Muscle layer of duodenum (tissue), 2 donors: ENCODE results near the gene RREB1.

Source experiments
- H3K27ac ChIP-seq: one replicate; pipeline ENCODE4 v1.7.0; 2013; ENCODE audit warnings: mild to moderate bottlenecking, low read length
- H3K27me3 ChIP-seq: one replicate; pipeline ENCODE4 v1.7.0; 2013; ENCODE audit warnings: low read depth, mild to moderate bottlenecking, control low read depth, low read length
- H3K36me3 ChIP-seq, 2 donors: one replicate each; pipeline ENCODE4 v1.7.0; 2013; ENCODE audit warnings: low read length in 2 of 2, control low read depth in 1 of 2, mild to moderate bottlenecking in 1 of 2; ENCODE audit not compliant: insufficient read depth in 2 of 2, control insufficient read depth in 1 of 2
- H3K4me1 ChIP-seq, 2 donors: one replicate each; pipeline ENCODE4 v1.7.0; 2013; ENCODE audit warnings: low read length in 2 of 2, mild to moderate bottlenecking in 2 of 2, control low read depth in 1 of 2, moderate library complexity in 1 of 2; ENCODE audit not compliant: insufficient read depth in 2 of 2, control insufficient read depth in 1 of 2
- H3K4me3 ChIP-seq, 2 donors: one replicate each; pipeline ENCODE4 v1.7.0; 2013; ENCODE audit warnings: low read length in 2 of 2, low read depth in 1 of 2, mild to moderate bottlenecking in 1 of 2
- H3K9me3 ChIP-seq, 2 donors: one replicate each; pipeline ENCODE4 v1.7.0; 2013; ENCODE audit warnings: low read length in 2 of 2, control low read depth in 1 of 2, mild to moderate bottlenecking in 1 of 2; ENCODE audit not compliant: control insufficient read depth in 1 of 2
- donor health status: healthy.

RREB1 gene

DNA sequence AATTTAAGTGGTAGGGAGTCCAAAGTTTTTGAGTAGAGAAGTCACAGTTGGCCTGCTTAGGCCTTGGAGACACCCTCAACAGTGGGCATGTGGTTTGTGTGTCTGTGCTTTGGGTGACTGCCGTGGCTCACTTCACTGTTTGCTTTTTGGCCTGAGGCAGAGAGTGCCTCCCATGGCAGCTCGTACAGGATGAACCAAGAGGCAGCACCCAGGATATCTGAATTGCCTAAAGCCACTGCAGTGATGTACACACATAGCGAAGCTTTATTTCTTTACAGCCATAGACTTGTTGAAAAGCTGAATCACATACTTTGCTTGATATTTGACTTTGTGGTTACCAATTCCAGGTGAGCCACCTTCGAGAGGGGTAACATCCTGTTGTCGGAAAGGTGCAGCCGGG is 21.6 kb downstream of the RREB1 start:
- H3K36me3 ChIP-seq = no peaks in the 10 kb centered on the region
- H3K27me3 ChIP-seq = no peaks in the 10 kb centered on the region
- no peak overlapping the region for H3K27ac ChIP-seq
- H3K4me3 ChIP-seq = no peak overlapping the region
- no peaks in the 10 kb centered on the region for H3K9me3 ChIP-seq
- peaks cover 5 to 21% of the 10 kb centered on the region in 2 donors for H3K4me1 ChIP-seq

DNA sequence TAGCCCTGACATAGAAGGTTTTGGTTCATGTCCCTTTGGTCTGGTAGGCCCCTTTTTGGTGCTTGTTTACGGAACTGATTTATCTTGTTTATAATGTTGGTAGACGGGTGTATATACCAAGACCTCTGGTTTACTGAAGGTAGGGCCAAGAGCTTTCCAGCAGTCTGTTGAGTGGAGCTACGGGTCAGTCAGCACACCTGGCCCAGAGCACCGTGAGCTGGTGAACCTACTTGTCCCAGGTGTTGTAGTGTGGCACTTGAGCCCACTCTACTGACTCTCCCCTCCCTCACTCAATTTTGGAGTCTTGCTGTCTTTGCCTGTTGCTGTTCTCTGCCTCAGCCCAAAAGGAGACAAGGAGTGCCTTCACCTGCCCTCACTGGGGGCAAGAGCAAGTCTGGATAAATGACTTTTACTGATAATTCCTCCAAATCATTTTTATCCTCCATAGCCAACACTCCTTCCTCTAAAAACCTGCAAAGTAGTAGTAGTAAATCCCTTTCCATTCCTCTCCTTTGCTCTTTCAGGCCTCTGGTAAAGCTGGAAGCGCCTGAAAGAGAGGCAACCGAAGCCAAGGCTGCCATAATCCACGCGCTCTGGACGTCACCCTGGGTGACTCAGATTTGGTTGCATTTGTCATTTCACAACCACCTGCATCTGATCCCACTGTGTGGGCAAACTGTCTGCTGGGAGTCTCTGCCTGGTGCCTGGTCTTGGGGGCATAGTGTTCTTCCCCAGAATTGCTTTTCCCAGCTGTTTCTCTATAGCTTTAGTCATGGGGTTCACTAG is 22.2 kb downstream of the RREB1 start:
- no peak overlapping the region for H3K27ac ChIP-seq
- no peaks in the 10 kb centered on the region for H3K9me3 ChIP-seq
- H3K27me3 ChIP-seq = no peaks in the 10 kb centered on the region
- H3K4me1 ChIP-seq = peaks cover 5 to 15% of the 10 kb centered on the region in 2 donors
- H3K36me3 ChIP-seq = no peaks in the 10 kb centered on the region
- H3K4me3 ChIP-seq = no peak overlapping the region

DNA sequence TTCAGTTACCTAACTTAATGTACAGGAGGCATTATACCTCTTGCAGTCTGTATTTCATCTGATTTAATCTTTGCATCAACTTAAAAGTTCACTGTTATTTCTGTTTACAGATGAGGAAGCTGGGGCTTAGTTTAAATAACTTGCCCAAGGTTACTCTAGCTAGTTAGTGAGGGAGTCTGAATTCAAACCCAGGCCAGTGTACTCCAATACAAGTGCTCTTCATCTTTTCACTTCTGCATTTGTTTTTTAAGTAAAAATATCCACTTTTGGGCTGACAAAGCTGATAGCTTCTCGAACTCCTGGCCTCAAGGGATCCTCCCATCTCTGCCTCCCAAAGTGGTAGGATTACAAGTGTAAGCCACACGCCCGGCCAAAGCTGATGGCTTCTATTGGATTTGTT is 23.6 kb downstream of the RREB1 start:
- Histone ChIP-seq H3K9me3 (no peaks in the 10 kb centered on the region), H3K27ac (no peak overlapping the region), H3K4me3 (no peak overlapping the region), H3K27me3 (no peaks in the 10 kb centered on the region), H3K36me3 (no peaks in the 10 kb centered on the region), H3K4me1 (peaks cover 5 to 11% of the 10 kb centered on the region in 2 donors)

DNA sequence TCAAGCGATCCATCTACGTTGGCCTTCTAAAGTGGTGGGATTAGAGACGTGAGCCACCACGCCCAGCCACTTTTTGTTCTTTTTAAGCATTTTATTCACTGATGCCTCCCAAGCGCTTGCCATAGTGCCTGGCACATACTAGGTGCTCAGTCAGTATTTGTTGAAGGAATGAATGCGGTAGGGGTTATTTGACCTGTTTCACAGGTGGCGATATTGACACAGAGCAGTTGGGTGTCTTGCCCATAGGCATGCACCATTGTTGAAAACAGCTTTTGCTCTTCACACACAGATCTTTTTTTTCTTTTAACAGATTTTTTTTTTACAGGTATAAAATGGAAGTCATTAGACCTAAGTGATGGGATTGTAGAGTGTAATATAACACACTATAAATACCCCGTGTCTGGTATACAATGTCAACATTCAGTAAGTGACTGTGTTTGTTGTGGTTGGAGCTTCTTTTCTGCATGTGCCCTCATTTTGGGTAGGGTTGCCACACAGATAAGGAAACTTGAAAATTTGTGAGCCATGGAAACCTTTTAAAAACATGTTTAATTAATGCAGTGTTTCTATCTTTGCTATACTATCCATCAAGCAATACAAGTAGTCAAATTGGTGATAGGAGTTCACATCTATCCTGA is 24.8 kb downstream of the RREB1 start:
- Histone ChIP-seq H3K4me3 (no peak overlapping the region), H3K27me3 (no peaks in the 10 kb centered on the region), H3K36me3 (no peaks in the 10 kb centered on the region), H3K4me1 (peaks cover 6 to 13% of the 10 kb centered on the region in 2 donors), H3K27ac (no peak overlapping the region), H3K9me3 (no peaks in the 10 kb centered on the region)

DNA sequence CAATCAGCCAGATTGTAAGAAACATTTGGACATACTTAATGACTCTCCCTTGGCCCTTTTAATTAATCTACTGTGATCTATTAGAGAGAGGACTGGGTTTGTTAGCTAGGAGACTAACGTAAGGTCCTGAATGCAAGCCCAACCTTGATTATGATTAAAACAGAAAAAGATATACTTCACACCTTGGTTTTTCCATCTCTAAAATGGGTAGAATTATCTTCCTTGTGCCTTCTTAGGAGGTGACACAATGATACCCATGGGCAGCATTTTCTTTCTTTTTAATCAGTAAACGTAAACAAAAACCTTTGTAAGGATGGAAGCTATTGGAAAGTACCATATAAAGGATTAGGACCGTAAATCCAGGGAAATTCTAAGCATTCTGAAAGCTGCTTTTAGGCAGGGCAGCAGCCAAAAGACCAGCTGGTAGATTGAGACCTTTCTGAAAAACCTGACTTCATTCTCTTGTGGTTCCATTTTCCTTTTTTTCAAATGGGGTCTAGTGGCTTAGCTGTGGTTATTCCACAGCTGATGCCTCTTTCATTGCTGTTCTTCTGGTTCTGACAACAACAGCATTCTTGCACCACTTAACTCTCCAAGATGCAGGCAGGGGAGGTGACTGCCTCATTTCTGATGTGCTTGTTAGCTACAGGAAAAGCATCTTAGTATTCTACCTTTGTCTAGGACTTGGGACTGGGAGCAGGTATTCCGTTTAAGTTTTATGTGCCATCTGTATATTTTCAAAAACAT is 27.4 kb downstream of the RREB1 start:
- Histone ChIP-seq H3K27ac (no peak overlapping the region), H3K9me3 (no peaks in the 10 kb centered on the region), H3K4me3 (no peak overlapping the region), H3K4me1 (peaks cover 13 to 16% of the 10 kb centered on the region in 2 donors), H3K36me3 (no peaks in the 10 kb centered on the region), H3K27me3 (no peaks in the 10 kb centered on the region)

DNA sequence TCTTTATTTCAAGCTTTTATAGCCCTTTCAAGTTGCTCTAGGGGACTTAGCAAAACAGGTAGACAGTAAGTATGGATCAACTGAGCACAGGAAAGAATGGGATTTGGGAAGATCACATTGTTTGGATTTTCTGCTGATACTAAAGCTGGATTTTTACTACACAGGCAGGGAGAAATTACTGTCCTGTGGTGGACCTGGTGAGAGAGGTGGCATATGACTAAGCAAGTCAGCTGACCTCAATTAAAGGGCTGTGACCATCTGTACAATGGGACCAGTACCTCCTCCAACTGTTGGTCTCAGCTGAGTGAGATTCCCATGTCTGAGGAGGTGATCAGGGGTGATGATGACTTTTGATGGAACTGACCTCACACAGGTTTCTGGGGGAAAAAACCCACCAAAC is 28.0 kb downstream of the RREB1 start:
- Histone ChIP-seq H3K4me3 (no peak overlapping the region), H3K27me3 (no peaks in the 10 kb centered on the region), H3K4me1 (peaks cover 13 to 16% of the 10 kb centered on the region in 2 donors), H3K36me3 (no peaks in the 10 kb centered on the region), H3K27ac (no peak overlapping the region), H3K9me3 (no peaks in the 10 kb centered on the region)

DNA sequence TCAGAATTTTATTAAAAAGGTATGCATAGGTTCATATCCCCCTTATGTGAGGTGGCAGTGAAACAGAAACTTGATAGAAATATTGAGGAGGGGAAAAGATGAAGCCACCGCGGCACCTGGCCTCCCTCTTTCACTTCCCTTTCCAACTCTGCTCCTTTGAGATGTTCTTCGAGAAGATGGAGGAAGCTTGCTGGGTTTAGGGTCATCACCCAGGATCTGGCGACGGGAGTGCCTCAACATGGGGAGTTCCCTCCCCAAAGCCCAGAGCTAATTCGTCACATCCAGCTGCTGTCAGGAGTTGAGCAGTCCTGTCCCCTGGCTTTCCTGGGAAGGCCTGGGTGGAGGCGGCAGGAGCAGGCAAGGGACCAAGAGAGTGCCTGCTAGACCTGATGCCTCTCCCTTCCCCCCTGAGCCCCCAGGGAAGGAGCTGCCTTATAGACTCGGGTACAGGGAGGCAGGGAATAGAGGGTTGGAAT is 29.1 kb downstream of the RREB1 start:
- peaks cover 13 to 17% of the 10 kb centered on the region in 2 donors for H3K4me1 ChIP-seq
- no peaks in the 10 kb centered on the region for H3K9me3 ChIP-seq
- no peaks in the 10 kb centered on the region for H3K36me3 ChIP-seq
- no peaks in the 10 kb centered on the region for H3K27me3 ChIP-seq
- peak overlapping the region; percentile 62 for H3K27ac ChIP-seq
- H3K4me3 ChIP-seq = no peak overlapping the region

DNA sequence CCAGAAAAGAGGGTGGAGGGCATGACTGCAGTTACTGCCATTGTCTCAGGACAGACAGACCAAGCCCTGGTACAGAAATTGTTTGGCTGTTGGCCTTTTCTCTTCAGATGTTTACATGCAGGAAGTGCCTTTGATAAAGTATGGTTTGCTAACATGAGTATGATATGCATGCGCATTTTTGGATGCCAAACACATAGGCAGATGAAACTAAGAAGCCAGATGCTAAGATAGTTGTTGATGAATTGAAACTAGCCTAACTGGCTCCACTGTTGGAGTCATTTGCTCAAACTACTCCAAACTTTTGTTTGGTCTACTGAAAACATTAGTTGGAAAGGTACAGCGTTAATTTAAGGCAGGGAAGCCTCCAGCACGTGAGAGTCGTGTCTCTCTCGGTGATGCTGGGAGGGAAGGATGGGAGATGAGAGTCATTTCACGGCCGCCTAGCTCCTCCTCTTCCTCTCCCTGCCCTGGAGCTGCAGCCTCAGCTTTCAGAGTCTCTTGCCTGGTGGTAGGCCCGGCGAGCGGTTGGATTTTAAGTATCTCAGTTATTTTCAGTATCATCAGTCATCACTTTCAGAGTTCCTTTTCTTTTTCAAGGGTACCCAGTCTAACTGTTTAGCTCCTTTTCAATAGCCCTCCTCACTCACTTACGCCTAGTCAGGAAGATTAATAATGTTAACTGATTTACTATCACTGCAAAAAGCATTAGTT is 29.7 kb downstream of the RREB1 start:
- peaks cover 13 to 23% of the 10 kb centered on the region in 2 donors for H3K4me1 ChIP-seq

DNA sequence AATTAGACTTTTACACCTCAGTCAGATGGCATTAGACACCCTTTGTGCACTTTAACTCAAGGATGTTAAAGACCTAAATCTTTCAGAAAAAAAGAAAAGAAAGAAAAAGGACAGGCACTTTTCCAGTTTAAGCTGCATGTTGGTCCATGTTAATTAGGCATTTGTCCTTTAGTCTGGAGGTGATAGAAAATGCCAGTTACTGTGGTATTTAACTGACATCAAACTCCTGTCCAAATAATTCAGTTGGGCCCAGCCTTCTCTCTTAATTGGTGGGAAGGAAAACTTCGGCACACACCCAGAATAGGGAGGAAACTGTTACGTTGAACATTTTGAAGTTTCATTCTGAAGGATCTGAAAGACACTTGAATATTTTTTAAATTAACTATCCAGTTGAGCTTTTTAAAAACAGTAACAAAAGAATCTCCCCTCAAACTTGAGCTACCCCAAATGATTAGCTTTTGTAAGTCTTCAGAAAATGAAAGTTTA is 30.3 kb downstream of the RREB1 start:
- Histone ChIP-seq H3K27ac (peak overlapping the region; percentile 64), H3K4me3 (peak overlapping the region in 1 of 2 donors; percentile 22), H3K4me1 (peaks cover 13 to 29% of the 10 kb centered on the region in 2 donors)

More for the DNA sequence above, 29.7 kb downstream of the RREB1 start:
- H3K9me3 ChIP-seq = no peaks in the 10 kb centered on the region
- H3K27me3 ChIP-seq = no peaks in the 10 kb centered on the region
- no peaks in the 10 kb centered on the region for H3K36me3 ChIP-seq
- peak overlapping the region in 1 of 2 donors; percentile 22 for H3K4me3 ChIP-seq
- H3K27ac ChIP-seq = peak overlapping the region; percentile 64

DNA sequence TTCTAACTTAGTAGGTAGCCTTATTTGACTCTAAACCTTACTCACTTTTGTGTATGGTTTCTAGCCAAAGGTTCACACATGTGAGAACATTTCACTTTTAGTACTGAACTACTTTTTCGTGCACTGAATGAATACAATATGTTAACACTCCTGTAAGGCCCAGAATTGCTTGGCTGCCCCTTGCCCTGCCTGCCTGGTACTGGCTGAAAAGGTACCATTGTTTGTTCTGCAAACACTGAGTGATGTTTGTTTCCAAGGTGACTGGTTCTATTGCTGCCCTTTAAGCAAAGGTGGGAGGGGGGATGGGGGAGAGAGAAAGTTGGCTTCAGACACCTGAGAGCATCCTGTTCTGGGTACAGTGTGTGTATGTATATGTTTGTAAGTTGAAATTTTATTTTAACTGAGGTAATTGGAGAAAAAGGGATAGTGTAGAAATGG is 31.2 kb downstream of the RREB1 start:
- Histone ChIP-seq H3K4me3 (no peak overlapping the region), H3K27me3 (no peaks in the 10 kb centered on the region), H3K9me3 (no peaks in the 10 kb centered on the region), H3K27ac (peak overlapping the region; percentile 64), H3K4me1 (peaks cover 13 to 35% of the 10 kb centered on the region in 2 donors), H3K36me3 (no peaks in the 10 kb centered on the region)

More for the DNA sequence above, 30.3 kb downstream of the RREB1 start:
- Histone ChIP-seq H3K27me3 (no peaks in the 10 kb centered on the region), H3K36me3 (no peaks in the 10 kb centered on the region), H3K9me3 (no peaks in the 10 kb centered on the region)
